Activated naive CD8-positive, alpha-beta T cell (primary cell): Measurements from ENCODE around the gene ZNF277.

Experiments used
- H3K27ac Mint-ChIP-seq: one replicate; pipeline ENCODE4 v1.8.0; 2021; ENCODE audit warnings: mixed read lengths
- H3K27me3 Mint-ChIP-seq: one replicate; pipeline ENCODE4 v1.8.0; 2021; ENCODE audit warnings: mixed read lengths
- H3K36me3 Mint-ChIP-seq: one replicate; pipeline ENCODE4 v1.8.0; 2021; ENCODE audit warnings: mixed read lengths
- H3K4me1 Mint-ChIP-seq: one replicate; pipeline ENCODE4 v1.8.0; 2021; ENCODE audit warnings: low read depth, mixed read lengths
- H3K4me3 Mint-ChIP-seq: one replicate; pipeline ENCODE4 v1.8.0; 2021; ENCODE audit warnings: mild to moderate bottlenecking, mixed read lengths
- H3K9me3 Mint-ChIP-seq: one replicate; pipeline ENCODE4 v1.8.0; 2021; ENCODE audit warnings: low read depth, mixed read lengths

ZNF277 gene

GRCh38 chr7:112174192-112174591, 32.3 kb upstream of the ZNF277 start:
- no peaks in the 10 kb centered on the region for H3K9me3 Mint-ChIP-seq
- H3K4me3 Mint-ChIP-seq = no peak overlapping the region
- H3K27me3 Mint-ChIP-seq = peaks cover 15% of the 10 kb centered on the region
- H3K36me3 Mint-ChIP-seq = no peaks in the 10 kb centered on the region
- H3K27ac Mint-ChIP-seq = no peak overlapping the region
- no peaks in the 10 kb centered on the region for H3K4me1 Mint-ChIP-seq

- Mint-ChIP-seq H3K4me1 (no peaks in the 10 kb centered on the region), H3K27ac (no peak overlapping the region), H3K4me3 (no peak overlapping the region), H3K9me3 (no peaks in the 10 kb centered on the region), H3K36me3 (no peaks in the 10 kb centered on the region), H3K27me3 (peaks cover 13% of the 10 kb centered on the region)
Observed at GRCh38 chr7:112176241-112176640, 30.3 kb upstream of the ZNF277 start.

- no peaks in the 10 kb centered on the region for H3K9me3 Mint-ChIP-seq
- no peaks in the 10 kb centered on the region for H3K4me1 Mint-ChIP-seq
- H3K27ac Mint-ChIP-seq = no peak overlapping the region
- H3K27me3 Mint-ChIP-seq = peaks cover 13% of the 10 kb centered on the region
- no peaks in the 10 kb centered on the region for H3K36me3 Mint-ChIP-seq
- no peak overlapping the region for H3K4me3 Mint-ChIP-seq
Observed at GRCh38 chr7:112176693-112177415, 29.6 kb upstream of the ZNF277 start.

GRCh38 chr7:112180223-112180622, 26.3 kb upstream of the ZNF277 start:
- H3K9me3 Mint-ChIP-seq = no peaks in the 10 kb centered on the region
- no peak overlapping the region for H3K4me3 Mint-ChIP-seq
- no peaks in the 10 kb centered on the region for H3K36me3 Mint-ChIP-seq
- H3K4me1 Mint-ChIP-seq = no peaks in the 10 kb centered on the region
- no peak overlapping the region for H3K27ac Mint-ChIP-seq
- H3K27me3 Mint-ChIP-seq = peaks cover 8% of the 10 kb centered on the region

- H3K4me1 Mint-ChIP-seq = no peaks in the 10 kb centered on the region
- no peak overlapping the region for H3K27ac Mint-ChIP-seq
- no peaks in the 10 kb centered on the region for H3K9me3 Mint-ChIP-seq
- peaks cover 5% of the 10 kb centered on the region for H3K27me3 Mint-ChIP-seq
- no peaks in the 10 kb centered on the region for H3K36me3 Mint-ChIP-seq
- no peak overlapping the region for H3K4me3 Mint-ChIP-seq
Observed at GRCh38 chr7:112182749-112183148, 23.7 kb upstream of the ZNF277 start.

- no peak overlapping the region for H3K4me3 Mint-ChIP-seq
Observed at GRCh38 chr7:112183266-112183665, 23.2 kb upstream of the ZNF277 start.

GRCh38 chr7:112184455-112184854, 22.0 kb upstream of the ZNF277 start:
- Mint-ChIP-seq H3K27ac (no peak overlapping the region), H3K4me1 (no peaks in the 10 kb centered on the region), H3K4me3 (no peak overlapping the region), H3K27me3 (peaks cover 1% of the 10 kb centered on the region), H3K9me3 (no peaks in the 10 kb centered on the region), H3K36me3 (no peaks in the 10 kb centered on the region)

More at GRCh38 chr7:112183266-112183665, 23.2 kb upstream of the ZNF277 start:
- H3K27me3 Mint-ChIP-seq = peaks cover 3% of the 10 kb centered on the region
- H3K4me1 Mint-ChIP-seq = no peaks in the 10 kb centered on the region
- no peaks in the 10 kb centered on the region for H3K9me3 Mint-ChIP-seq
- no peaks in the 10 kb centered on the region for H3K36me3 Mint-ChIP-seq
- no peak overlapping the region for H3K27ac Mint-ChIP-seq

- Mint-ChIP-seq H3K4me3 (no peak overlapping the region), H3K36me3 (no peaks in the 10 kb centered on the region), H3K27me3 (peaks cover 5% of the 10 kb centered on the region), H3K4me1 (no peaks in the 10 kb centered on the region), H3K27ac (no peak overlapping the region), H3K9me3 (no peaks in the 10 kb centered on the region)
Observed at GRCh38 chr7:112185005-112185834, 21.3 kb upstream of the ZNF277 start.

- H3K4me1 Mint-ChIP-seq = no peaks in the 10 kb centered on the region
- H3K27me3 Mint-ChIP-seq = peaks cover 5% of the 10 kb centered on the region
- no peak overlapping the region for H3K27ac Mint-ChIP-seq
- no peaks in the 10 kb centered on the region for H3K36me3 Mint-ChIP-seq
- no peak overlapping the region for H3K4me3 Mint-ChIP-seq
- H3K9me3 Mint-ChIP-seq = no peaks in the 10 kb centered on the region
Observed at GRCh38 chr7:112186300-112186699, 20.2 kb upstream of the ZNF277 start.

GRCh38 chr7:112188257-112188656, 18.2 kb upstream of the ZNF277 start:
- peaks cover 5% of the 10 kb centered on the region for H3K27me3 Mint-ChIP-seq
- no peaks in the 10 kb centered on the region for H3K9me3 Mint-ChIP-seq
- no peak overlapping the region for H3K27ac Mint-ChIP-seq
- H3K36me3 Mint-ChIP-seq = no peaks in the 10 kb centered on the region
- peaks cover 4% of the 10 kb centered on the region for H3K4me1 Mint-ChIP-seq
- no peak overlapping the region for H3K4me3 Mint-ChIP-seq

GRCh38 chr7:112189691-112190090, 16.8 kb upstream of the ZNF277 start:
- Mint-ChIP-seq H3K36me3 (no peaks in the 10 kb centered on the region), H3K4me1 (peaks cover 4% of the 10 kb centered on the region), H3K27ac (no peak overlapping the region), H3K27me3 (peaks cover 7% of the 10 kb centered on the region), H3K4me3 (no peak overlapping the region), H3K9me3 (no peaks in the 10 kb centered on the region)

- H3K9me3 Mint-ChIP-seq = no peaks in the 10 kb centered on the region
- H3K27me3 Mint-ChIP-seq = peaks cover 7% of the 10 kb centered on the region
- no peak overlapping the region for H3K27ac Mint-ChIP-seq
- peaks cover 4% of the 10 kb centered on the region for H3K4me1 Mint-ChIP-seq
- no peaks in the 10 kb centered on the region for H3K36me3 Mint-ChIP-seq
- H3K4me3 Mint-ChIP-seq = no peak overlapping the region
Observed at GRCh38 chr7:112190120-112190519, 16.4 kb upstream of the ZNF277 start.

GRCh38 chr7:112192236-112193154, 14.0 kb upstream of the ZNF277 start:
- peaks cover 13% of the 10 kb centered on the region for H3K27me3 Mint-ChIP-seq
- no peak overlapping the region for H3K27ac Mint-ChIP-seq
- no peaks in the 10 kb centered on the region for H3K36me3 Mint-ChIP-seq
- peaks cover 4% of the 10 kb centered on the region for H3K4me1 Mint-ChIP-seq
- H3K9me3 Mint-ChIP-seq = no peaks in the 10 kb centered on the region
- H3K4me3 Mint-ChIP-seq = no peak overlapping the region

GRCh38 chr7:112193915-112194502, 12.5 kb upstream of the ZNF277 start:
- Mint-ChIP-seq H3K36me3 (no peaks in the 10 kb centered on the region), H3K27me3 (peaks cover 22% of the 10 kb centered on the region), H3K27ac (no peak overlapping the region), H3K9me3 (no peaks in the 10 kb centered on the region), H3K4me1 (peaks cover 4% of the 10 kb centered on the region), H3K4me3 (no peak overlapping the region)
